ES-I3 (cell line): Measurements from ENCODE around the gene DEF6.

ENCODE experiments used
- H3K36me3 ChIP-seq: 2 replicates; pipeline ENCODE4 v1.6.1; 2013; ENCODE audit warnings: mild to moderate bottlenecking, low read length, control low read depth, moderate library complexity; ENCODE audit not compliant: insufficient read depth
- H3K4me1 ChIP-seq: 2 replicates; pipeline ENCODE4 v1.6.1; 2013; ENCODE audit warnings: mild to moderate bottlenecking, control low read depth, low read length; ENCODE audit not compliant: insufficient read depth
- H3K9ac ChIP-seq: 2 replicates; pipeline ENCODE4 v1.6.1; 2013; ENCODE audit warnings: low read depth, mild to moderate bottlenecking, low read length, moderate library complexity
- H3K9me3 ChIP-seq: 2 replicates; pipeline ENCODE4 v1.6.1; 2013; ENCODE audit warnings: mild to moderate bottlenecking, low read length, moderate library complexity; ENCODE audit not compliant: control insufficient read depth, insufficient read depth

Gene DEF6

GRCh38 chr6:35360349-35361138 is 62.9 kb downstream of the DEF6 start:
- Histone ChIP-seq H3K4me1 (peaks cover 13% of the 10 kb centered on the region), H3K36me3 (no peaks in the 10 kb centered on the region), H3K9ac (no peak overlapping the region), H3K9me3 (no peaks in the 10 kb centered on the region)

- no peak overlapping the region for H3K9ac ChIP-seq
- H3K36me3 ChIP-seq = no peaks in the 10 kb centered on the region
- H3K4me1 ChIP-seq = peaks cover 13% of the 10 kb centered on the region
- no peaks in the 10 kb centered on the region for H3K9me3 ChIP-seq
These were observed 64.6 kb downstream of the DEF6 start for GRCh38 chr6:35362200-35362599.

DNA sequence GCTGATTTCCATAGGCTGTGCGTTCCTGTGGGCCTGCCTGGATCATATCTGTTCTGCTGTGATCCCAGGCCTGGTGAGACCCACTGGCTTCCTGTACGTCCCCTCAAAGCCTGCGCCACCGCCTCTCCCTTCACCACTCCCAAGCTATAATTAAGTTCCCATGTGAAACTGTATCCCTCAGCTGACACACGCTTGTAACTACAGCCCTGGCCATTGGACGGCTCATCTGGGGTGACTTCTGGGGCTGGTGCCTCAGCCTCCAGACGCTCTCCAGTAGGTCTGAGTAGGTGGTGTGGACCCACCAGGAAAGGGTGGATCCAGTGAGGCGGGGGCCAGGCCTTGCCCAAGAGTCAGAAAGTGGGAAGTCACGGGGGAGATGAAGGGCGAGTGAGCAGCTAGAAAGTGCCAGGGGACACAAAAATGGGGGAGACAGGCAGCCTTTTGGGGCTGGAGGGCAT is 65.7 kb downstream of the DEF6 start:
- Histone ChIP-seq H3K9ac (no peak overlapping the region), H3K36me3 (no peaks in the 10 kb centered on the region), H3K4me1 (peaks cover 18% of the 10 kb centered on the region), H3K9me3 (no peaks in the 10 kb centered on the region)

DNA sequence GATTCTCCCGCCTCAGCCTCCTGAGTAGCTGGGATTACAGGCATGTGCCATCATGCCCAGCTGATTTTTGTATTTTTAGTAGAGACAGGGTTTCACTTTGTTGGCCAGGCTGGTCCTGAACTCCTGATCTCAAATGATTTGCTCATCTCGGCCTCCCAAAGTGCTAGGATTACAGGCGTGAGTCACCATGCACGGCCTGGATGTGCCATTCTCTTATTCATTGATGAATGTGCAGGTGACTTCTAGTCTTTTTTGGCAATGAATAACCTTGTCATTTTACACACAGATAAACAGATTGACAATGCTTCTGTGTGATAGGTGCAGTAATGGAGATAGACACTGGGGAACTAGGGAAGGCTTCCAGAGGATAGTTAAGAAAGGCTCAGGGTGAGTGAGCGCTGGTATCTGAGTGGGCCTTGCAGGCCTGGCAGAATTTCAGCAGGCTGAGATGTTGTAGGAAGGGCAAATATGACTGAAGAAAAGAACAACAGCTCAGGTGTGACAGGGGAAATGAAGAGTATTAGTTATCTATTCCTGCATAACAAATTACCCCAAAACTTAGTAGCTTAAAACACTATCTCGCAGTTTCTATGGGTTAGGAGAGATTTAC is 68.1 kb downstream of the DEF6 start:
- Histone ChIP-seq H3K4me1 (peaks cover 13% of the 10 kb centered on the region), H3K9ac (no peak overlapping the region), H3K36me3 (no peaks in the 10 kb centered on the region), H3K9me3 (no peaks in the 10 kb centered on the region)

GRCh38 chr6:35366204-35366596 is 68.6 kb downstream of the DEF6 start:
- peaks cover 8% of the 10 kb centered on the region; the same call in 1 of the 2 replicates for H3K4me1 ChIP-seq
- H3K9me3 ChIP-seq = no peaks in the 10 kb centered on the region
- H3K36me3 ChIP-seq = no peaks in the 10 kb centered on the region
- no peak overlapping the region for H3K9ac ChIP-seq

DNA sequence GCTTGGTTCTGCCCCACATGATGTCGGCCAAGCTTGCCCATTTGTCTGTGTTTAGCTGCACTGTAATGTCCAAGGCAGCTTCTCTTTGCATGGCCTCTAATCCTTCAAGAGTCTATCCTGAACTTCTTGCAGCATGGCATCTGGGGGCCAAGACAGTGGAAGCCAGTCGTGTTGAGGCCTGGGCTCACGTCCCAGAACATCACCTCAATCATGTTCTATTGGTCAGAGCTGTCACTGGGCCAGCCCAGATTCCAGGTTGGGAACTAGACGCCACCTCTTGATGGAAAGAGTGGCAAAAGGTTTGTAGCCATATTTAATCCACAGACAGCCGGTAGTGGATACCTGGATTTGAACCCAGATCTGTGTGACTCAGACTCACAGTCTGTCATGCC is 70.0 kb downstream of the DEF6 start:
- H3K4me1 ChIP-seq = peaks cover 8% of the 10 kb centered on the region; the same call in 1 of the 2 replicates
- no peak overlapping the region for H3K9ac ChIP-seq
- H3K36me3 ChIP-seq = no peaks in the 10 kb centered on the region
- H3K9me3 ChIP-seq = no peaks in the 10 kb centered on the region

DNA sequence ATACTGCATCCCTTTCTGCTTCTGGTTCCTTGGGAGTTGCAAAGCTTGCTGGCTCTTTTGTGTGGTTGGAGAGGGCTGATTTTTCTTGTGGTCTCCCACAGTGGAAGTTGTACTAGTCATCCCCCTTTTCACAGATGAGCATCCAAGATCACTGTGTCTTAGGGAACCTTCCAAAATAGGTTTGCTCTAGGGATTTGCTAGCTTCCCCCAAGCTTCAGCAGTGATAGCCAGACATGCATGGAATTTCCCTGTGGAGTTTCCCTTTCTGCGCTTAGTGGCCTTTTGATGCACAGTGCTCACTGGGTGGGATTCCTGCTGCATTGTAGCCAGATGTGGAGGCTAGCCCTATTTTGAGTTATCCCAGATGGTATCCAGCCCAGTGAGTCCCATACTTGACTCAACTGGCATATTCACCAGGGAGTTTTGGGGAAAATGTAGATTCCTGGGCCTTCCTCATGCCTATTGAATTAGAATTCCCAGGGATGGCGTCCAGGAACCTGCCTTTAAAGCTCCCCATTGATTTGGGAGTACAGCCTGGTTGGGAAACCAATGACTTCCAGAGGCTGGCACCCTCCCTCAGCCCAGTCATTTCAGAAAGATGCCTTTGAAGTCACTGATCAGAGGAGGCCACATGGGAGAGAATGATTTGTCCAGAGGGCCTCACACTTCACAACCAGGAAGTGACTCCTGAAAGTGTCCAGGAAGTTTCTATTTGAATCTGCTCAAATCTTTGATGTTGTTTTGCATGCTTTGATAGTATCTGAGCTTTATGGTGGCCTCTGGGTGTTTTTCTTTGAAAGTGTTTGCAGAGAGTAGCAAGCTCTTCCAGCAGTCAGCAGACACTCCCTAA is 70.6 kb downstream of the DEF6 start:
- H3K36me3 ChIP-seq = no peaks in the 10 kb centered on the region
- H3K9ac ChIP-seq = no peak overlapping the region
- no peaks in the 10 kb centered on the region for H3K9me3 ChIP-seq
- peaks cover 8% of the 10 kb centered on the region; the same call in 1 of the 2 replicates for H3K4me1 ChIP-seq

DNA sequence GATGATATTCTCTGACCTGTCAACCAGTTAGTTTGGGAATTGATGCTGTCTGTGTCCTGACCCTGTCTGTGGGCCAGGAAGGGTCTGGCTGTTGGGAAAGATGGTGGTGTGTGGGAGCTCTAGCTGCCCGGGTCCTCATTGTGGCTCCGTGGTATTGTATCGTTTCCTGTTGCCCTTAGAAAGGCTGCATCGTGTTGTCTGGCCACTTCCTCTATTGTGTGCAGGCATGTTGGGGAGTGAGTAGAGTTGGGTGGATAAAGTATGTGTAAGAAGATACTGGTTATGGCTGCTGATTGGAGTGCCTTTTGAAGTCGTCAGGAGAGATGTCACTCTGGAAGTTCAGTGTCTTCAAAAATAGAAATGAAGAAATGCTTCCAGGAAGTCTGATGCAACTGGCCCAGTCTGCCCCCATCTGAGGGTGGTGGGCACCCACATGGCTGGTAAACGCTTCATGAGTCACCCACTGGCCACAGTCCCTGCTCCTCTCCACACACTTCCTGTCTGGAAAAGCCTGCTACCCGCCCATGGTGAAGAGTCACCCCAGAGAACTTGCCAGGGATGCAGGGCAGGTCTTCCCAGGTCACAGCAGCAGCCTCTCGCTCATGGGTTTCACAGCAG is 72.6 kb downstream of the DEF6 start:
- peaks cover 8% of the 10 kb centered on the region; the same call in 1 of the 2 replicates for H3K4me1 ChIP-seq
- H3K36me3 ChIP-seq = no peaks in the 10 kb centered on the region
- no peak overlapping the region for H3K9ac ChIP-seq
- no peaks in the 10 kb centered on the region for H3K9me3 ChIP-seq

DNA sequence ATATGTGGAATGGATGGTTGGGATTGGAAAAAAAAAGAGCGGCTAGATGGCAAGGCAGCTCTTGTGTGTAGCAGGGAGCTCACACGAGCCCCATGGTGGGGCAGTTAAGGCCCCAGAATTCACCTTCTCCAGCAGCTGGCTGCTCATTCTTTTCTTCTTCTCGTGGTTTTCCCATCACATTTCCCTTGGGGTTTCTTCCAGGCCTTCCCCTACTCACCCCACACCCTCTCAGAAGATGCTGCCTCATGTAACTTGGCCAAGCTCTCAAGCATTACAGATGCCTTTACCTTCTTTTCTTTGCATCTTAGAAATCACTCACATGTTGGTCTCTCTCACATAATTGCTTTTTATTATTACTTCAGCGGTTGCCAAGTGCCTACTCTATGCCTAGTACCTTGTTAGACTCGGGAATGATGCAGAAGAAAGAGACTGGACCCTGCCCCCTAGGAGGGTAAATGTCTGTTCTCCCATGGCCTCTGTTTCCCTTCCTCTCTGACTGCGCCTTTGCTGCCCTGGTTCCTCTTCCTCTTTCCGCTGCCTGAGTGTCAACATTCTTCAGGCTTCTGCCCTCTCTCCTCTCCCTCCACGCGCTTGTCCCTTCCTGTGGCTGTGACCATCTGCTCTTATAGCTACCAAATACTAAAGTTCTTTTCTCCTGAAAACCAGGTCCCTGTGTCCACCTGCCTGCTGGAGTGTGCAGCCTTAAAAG is 73.3 kb downstream of the DEF6 start:
- no peaks in the 10 kb centered on the region for H3K9me3 ChIP-seq
- H3K4me1 ChIP-seq = peaks cover 8% of the 10 kb centered on the region; the same call in 1 of the 2 replicates
- H3K9ac ChIP-seq = no peak overlapping the region
- H3K36me3 ChIP-seq = no peaks in the 10 kb centered on the region
